C4-2B (cell line): ENCODE data around the gene ZNF230.

Source experiments
- H3K27ac ChIP-seq: fragments of 450-650 bp; 2 replicates; pipeline ENCODE4 v1.5.1; 2017
- ZFX ChIP-seq: fragments of 450-650 bp; IDR thresholded peaks from 2 replicates; pipeline ENCODE4 v1.6.1; 2017
- TF ChIP-seq, protein P1 (sequence below): fragments of 450-650 bp; conservative IDR thresholded peaks from 2 replicates; pipeline ENCODE4 v1.5.1; 2017; ENCODE audit warnings: mild to moderate bottlenecking

Gene ZNF230

DNA sequence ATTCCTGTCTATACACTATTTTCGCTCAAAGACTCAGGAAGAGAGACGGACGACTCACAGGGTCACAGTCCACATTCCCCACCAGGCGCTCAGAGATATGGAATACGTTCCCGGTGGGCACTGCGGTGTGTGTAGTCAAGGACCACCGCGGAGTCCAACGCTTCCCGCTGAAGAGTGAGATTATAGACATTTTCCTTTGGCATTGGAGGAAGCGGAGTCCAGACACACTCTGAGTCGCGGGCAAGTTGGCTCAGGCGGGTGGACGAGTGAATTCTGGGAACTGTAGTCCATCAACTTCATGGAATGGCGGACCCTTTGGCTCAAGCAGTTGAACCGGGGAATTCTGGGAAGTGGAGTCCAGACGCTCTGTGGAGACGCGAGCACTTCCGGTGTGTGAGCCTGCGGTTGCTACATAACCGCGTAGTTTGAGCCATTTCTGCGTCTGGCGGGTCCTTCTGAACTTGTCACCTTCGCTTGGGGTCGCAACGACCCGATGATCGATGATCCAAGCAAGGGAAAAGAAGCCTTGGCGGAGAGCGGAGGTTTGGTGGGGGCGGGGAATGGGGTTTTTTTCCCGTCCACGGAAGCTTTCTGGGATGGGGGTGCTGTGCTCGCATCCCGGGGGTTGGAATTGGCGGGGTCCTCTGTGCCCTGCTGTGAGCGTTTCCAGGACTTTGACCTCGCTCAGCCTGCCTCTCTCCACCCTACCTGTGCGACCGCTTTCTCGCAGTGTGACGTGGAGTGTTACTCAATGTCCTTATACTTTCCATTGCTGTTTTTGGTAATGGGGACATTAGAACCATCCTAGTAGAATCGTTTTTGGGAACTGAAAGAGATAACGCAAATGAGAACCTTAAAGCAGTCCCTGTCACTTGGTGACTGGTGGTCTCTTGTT, at the start of gene ZNF230:
Gene ZNF230, plus strand, starts transcription at position 392 of the 895 bp plus-strand sequence. CDS start 4,122 bp downstream, outside the sequence.
- no peak for TF ChIP-seq ZFX
- TF ChIP-seq, protein P1, sequence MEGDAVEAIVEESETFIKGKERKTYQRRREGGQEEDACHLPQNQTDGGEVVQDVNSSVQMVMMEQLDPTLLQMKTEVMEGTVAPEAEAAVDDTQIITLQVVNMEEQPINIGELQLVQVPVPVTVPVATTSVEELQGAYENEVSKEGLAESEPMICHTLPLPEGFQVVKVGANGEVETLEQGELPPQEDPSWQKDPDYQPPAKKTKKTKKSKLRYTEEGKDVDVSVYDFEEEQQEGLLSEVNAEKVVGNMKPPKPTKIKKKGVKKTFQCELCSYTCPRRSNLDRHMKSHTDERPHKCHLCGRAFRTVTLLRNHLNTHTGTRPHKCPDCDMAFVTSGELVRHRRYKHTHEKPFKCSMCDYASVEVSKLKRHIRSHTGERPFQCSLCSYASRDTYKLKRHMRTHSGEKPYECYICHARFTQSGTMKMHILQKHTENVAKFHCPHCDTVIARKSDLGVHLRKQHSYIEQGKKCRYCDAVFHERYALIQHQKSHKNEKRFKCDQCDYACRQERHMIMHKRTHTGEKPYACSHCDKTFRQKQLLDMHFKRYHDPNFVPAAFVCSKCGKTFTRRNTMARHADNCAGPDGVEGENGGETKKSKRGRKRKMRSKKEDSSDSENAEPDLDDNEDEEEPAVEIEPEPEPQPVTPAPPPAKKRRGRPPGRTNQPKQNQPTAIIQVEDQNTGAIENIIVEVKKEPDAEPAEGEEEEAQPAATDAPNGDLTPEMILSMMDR = no peak
- peak within 1 kb of the TSS; percentile 67 for H3K27ac ChIP-seq

DNA sequence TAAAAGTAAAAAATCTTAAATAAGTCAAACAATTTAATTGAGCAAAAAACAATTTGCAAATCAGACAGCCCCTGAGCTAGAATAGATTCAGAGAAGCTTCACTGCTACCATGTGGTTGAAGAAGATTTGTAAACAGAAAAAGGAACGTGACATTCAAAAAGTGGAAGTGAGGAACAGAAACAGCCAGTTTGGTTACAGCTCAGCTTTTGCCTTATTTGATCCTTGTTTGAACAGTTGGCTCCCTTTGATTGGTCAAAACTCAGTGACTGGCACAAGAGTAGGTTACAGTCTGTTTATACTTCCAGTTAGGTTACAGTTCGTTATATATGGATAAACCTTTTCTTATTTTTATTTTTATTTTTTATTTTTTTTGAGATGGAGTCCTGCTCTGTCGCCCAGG, 45.9 kb upstream of the ZNF230 start:
- TF ChIP-seq, protein P1 = no peak
- TF ChIP-seq ZFX = no peak
- no peak overlapping the region for H3K27ac ChIP-seq

DNA sequence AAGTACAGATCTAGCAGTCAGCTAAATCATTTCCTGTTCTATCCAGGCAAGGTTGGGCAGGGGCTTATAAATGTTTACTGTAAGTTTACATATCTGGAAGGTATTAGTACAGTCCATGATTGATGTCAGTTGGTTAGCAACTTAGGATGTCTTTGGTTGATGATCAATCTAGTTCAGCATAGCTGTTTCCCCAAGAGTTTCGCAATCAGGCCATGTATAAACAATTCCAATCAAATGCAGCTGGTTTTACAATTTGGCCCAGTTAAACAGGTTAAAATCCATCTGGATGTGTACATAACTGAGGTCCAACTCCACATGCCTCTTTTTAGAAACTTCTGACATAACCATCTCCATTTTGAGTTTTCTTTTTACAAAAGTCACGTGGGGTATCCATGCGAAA, 44.9 kb upstream of the ZNF230 start:
- no peak for TF ChIP-seq ZFX
- TF ChIP-seq, protein P1 = no peak
- no peak overlapping the region for H3K27ac ChIP-seq

DNA sequence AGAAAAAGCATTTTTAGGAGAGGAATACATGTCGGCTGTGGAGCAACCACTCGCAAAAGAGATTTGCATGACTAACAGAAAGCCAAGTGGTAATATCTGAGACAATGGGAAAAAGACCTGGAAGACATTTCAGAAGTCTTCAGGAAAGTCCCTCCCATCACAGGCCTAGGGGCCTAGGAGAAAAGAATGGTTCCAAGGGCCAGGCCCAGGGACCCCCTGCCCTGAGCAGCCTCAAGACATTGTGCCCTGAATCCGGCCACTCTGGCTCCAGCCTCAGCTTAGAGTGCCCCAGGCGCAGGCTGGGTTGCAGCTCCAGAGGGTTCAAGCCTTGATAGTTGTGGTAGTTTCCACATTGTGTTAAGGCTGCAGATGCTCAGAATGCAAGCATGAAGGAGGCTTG, 42.3 kb upstream of the ZNF230 start:
- TF ChIP-seq, protein P1 = no peak
- TF ChIP-seq ZFX = no peak
- H3K27ac ChIP-seq = no peak overlapping the region

DNA sequence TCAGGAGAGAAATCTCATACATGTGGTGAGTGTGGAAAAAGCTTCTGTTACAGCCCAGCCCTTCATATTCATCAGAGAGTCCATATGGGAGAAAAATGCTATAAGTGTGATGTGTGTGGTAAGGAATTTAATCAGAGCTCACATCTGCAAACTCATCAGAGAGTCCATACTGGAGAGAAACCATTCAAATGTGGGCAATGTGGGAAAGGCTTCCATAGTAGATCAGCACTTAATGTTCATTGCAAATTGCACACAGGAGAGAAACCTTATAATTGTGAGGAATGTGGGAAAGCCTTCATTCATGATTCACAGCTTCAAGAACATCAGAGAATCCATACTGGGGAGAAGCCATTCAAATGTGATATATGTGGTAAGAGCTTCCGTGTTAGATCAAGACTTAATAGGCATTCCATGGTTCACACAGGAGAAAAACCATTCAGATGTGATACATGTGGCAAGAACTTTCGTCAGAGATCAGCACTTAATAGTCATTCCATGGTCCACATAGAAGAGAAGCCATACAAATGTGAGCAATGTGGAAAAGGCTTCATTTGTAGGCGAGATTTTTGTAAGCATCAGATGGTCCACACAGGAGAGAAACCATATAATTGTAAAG, 36.6 kb upstream of the ZNF230 start:
- H3K27ac ChIP-seq = no peak overlapping the region
- TF ChIP-seq, protein P1 = no peak
- no peak for TF ChIP-seq ZFX

DNA sequence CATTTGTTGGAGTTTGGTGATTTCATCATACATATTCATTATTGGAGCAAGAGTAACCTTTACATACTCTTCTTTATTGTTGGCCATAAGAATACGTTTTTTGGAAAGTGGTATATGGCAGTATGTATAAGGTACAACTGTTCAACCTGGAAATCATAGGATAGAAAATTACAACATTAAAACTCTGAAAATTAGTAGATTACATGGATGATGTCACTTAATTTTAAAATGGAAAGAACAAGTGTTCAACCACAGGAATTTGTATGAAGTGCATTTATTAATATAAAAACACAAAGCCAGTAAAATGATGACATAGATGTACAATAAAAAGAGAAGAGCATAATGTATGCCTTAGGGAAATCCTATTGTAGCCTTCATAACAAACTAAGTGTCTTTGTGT, 26.0 kb upstream of the ZNF230 start:
- TF ChIP-seq, protein P1 = no peak
- no peak for TF ChIP-seq ZFX
- no peak overlapping the region for H3K27ac ChIP-seq

DNA sequence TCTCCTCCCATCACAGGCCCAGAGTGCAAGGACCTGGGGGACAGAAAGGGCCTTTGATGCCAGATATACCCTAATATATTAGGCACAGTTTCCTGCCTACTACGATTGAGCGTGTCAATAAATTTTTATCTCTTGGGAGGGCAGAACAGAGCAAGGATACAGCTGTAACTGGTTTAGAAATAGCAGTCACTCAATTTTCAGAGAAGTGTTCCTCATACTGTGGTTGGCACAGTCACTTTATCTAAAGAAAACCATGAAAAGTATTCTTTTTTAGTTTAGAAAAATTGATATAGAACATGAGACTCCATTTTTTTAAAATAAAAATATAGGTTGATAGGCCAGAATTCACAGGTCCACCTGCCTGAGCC, 19.2 kb upstream of the ZNF230 start:
- no peak overlapping the region for H3K27ac ChIP-seq
- no peak for TF ChIP-seq ZFX
- TF ChIP-seq, protein P1 = no peak
